Left cardiac atrium (tissue), 4 donors: ENCODE results near the gene SLC52A3. TPM values are rescaled to one million over a fixed set of nuclear protein-coding genes. Genes with fewer than 3 reads are reported as not detected.

ENCODE experiments used
- ATAC-seq, 2 donors: fragments of 200-7000 bp; cut with Tn5 transposase; one replicate each; pipeline ENCODE4 v1.9.1; 2020; ENCODE audit warnings: mild to moderate bottlenecking in 2 of 2, moderate library complexity in 2 of 2
- DNase-seq: peaks from one replicate; pipeline ENCODE4 v3.0.0-alpha.2; 2020
- intact Hi-C, 2 donors: fragments of 100-400 bp; cut with DNase I; formaldehyde crosslinking; loops; one replicate each; pipeline versions ENCODE4 v1.14.1 to v1.15.1; 2022 to 2023
- total RNA-seq, 2 donors: library from RNA; stranded (reverse); fragmentation: NEBNext Ultra II Directional; extraction: Animal tissue kit (Norgen Biotek cat#: 25700); gene quantifications; one replicate each; pipeline ENCODE4 v1.2.1, GENCODE V29; 2021
- donor health status: DM: no; HTN: yes; CAD: no.
- donor health status: DM: no; HTN: yes; CAD: no; lungs with severe emphysema.
- donor health status: DM: yes; HTN: yes; CAD: no.
- donor health status: Dilated cardiomyopathy.

SLC52A3 gene
- total RNA-seq, 2 donors from 2014 or later, result 1.7 to 3.6 TPM

DNA sequence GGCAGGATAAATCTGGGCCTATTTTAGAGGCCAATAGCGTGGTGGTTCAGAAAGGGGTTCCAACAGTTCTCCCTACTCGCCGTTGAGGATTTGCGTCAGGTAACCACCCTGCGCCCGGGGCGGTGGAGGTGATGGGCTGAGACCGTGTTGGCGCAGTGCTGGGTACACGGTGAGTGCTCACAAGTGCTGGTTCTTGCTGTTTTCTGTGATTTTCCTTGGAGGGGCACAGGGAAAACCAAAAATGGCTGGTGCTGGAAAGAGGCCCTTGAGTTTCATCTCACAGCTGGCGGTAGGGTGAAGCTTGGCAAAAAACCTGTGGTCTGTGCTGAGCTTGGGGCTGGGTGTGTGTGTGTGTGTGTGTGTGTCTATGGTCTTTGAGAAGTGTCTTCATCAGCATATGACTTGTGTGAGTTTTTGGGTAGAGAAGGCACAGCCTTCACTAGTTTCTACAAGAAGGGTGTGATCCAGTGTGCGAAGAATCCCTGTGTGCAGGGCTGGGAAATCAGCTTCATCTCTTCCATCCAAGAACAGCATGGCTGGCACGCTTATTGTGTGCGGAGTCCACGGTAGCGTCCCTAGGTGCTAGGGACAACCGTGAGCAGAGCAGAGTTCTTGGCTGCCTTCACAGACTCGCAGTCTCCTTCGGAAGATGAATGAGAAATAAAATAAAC is 57.4 kb downstream of the SLC52A3 start:
- ATAC-seq (no peak), DNase-seq (no peak)
- intact Hi-C loops, result no loop called here

Other genes with a start within 250 kb of the SLC52A3 start
- 100 to 1,000 TPM in 1 of 2 donors, 10 to 100 TPM in 1; 86.4 to 110 TPM for gene CSNK2A1, start 224.7 kb downstream of the SLC52A3 start, total RNA-seq
- gene TCF15, start 158.2 kb downstream of the SLC52A3 start, total RNA-seq, result 10 to 100 TPM in 1 of 2 donors, 1 to 10 TPM in 1; 7.3 to 10.3 TPM
- 10 to 100 TPM; 34.1 to 38.9 TPM for gene SRXN1, start 115.3 kb downstream of the SLC52A3 start, total RNA-seq
- gene SCRT2, start 92.7 kb downstream of the SLC52A3 start, total RNA-seq, result not detected
- 1 to 10 TPM; 4.0 to 4.4 TPM for gene FAM110A, start 65.2 kb upstream of the SLC52A3 start, total RNA-seq
- under 1 TPM in 1 of 2 donors, not detected in 1; 0.27 TPM for gene ANGPT4, start 147.8 kb upstream of the SLC52A3 start, total RNA-seq
- under 1 TPM; 0.71 to 0.74 TPM for gene RSPO4, start 233.8 kb upstream of the SLC52A3 start, total RNA-seq